ENCODE results near the gene SNRPD2.
A peak's percentile ranks its signal among the peaks of the same experiment; 100 is the strongest.
"Not testable (repeated sequence)": the region's sequence is repeated elsewhere in the genome, so short reads cannot be mapped to it uniquely, and the experiment has no call there.

Gene SNRPD2

GRCh38 chr19:45691516-45692186, at the start of gene SNRPD2:
Gene SNRPD2, minus strand, starts transcription at chr19:45691953. Its CDS starts 65 bp downstream, at chr19:45691888.
- peak; percentile 94 to 95 for DNase-seq

- DNase-seq: no peak
Observed at GRCh38 chr19:45739498-45740439, 48.0 kb upstream of the SNRPD2 start.

GRCh38 chr19:45733160-45733810, 41.5 kb upstream of the SNRPD2 start, which contains the start of gene MEIOSIN:
Gene MEIOSIN, plus strand, starts transcription at chr19:45733439. Its CDS starts 1,938 bp downstream, at chr19:45735377.
- no peak for DNase-seq

GRCh38 chr19:45730368-45731288, 38.9 kb upstream of the SNRPD2 start, which contains the start of gene FBXO46:
Gene FBXO46, minus strand, starts transcription at chr19:45730896. Its CDS starts 17,401 bp downstream, at chr19:45713495.
- DNase-seq: peak; percentile 98 to 99

GRCh38 chr19:45729800-45730290, 38.1 kb upstream of the SNRPD2 start:
- DNase-seq: no peak

GRCh38 chr19:45728683-45729082, 36.9 kb upstream of the SNRPD2 start:
- DNase-seq: not testable (repeated sequence)

GRCh38 chr19:45720065-45720464, 28.3 kb upstream of the SNRPD2 start:
- DNase-seq: not testable (repeated sequence)

GRCh38 chr19:45717983-45718650, 26.4 kb upstream of the SNRPD2 start:
- DNase-seq: no peak

- peak; percentile 98 to 99 for DNase-seq
Observed at GRCh38 chr19:45717131-45717982, 25.6 kb upstream of the SNRPD2 start.

- peak; percentile 19 to 39 for DNase-seq
Observed at GRCh38 chr19:45716359-45717130, 24.8 kb upstream of the SNRPD2 start.

GRCh38 chr19:45715139-45715538, 23.4 kb upstream of the SNRPD2 start:
- no peak for DNase-seq

- DNase-seq: no peak
Observed at GRCh38 chr19:45713141-45713540, 21.4 kb upstream of the SNRPD2 start.

- no peak for DNase-seq
Observed at GRCh38 chr19:45712699-45713067, 20.9 kb upstream of the SNRPD2 start.

- no peak for DNase-seq
Observed at GRCh38 chr19:45711851-45712698, 20.3 kb upstream of the SNRPD2 start.

- DNase-seq: no peak
Observed at GRCh38 chr19:45710356-45711130, 18.8 kb upstream of the SNRPD2 start.

- no peak for DNase-seq
Observed at GRCh38 chr19:45705710-45706415, 14.1 kb upstream of the SNRPD2 start.

- no peak for DNase-seq
Observed at GRCh38 chr19:45705115-45705514, 13.4 kb upstream of the SNRPD2 start.
